Pancreas (tissue), 10 donors: ENCODE data around the gene AXDND1. TPM values are rescaled to one million over a fixed set of nuclear protein-coding genes. Genes with fewer than 3 reads are reported as not detected.

ENCODE experiments used
- ATAC-seq, 4 donors: fragments of 200-7000 bp; cut with Tn5 transposase; one replicate each; pipeline versions ENCODE4 v1.8.0 to v1.9.1; 2020; ENCODE audit warnings: mild to moderate bottlenecking in 4 of 4, moderate library complexity in 4 of 4
- DNase-seq, 6 donors: peaks; one replicate each; pipeline ENCODE4 v3.0.0-alpha.2; 2020
- FAIRE-seq: peaks from 2 replicates; lab custom pipeline; 2012; peaks lifted over from hg19 to GRCh38; lab: Jason Lieb, UNC
- H3K27ac ChIP-seq, 4 donors: fragments of 200-600 bp; sonication (generic); 1 replicate in 3 of 4; 2 replicates in 1 of 4; pipeline versions ENCODE4 v1.5.0 to v1.8.0; 2020
- H3K27me3 ChIP-seq, 4 donors: fragments of 200-600 bp; one replicate each; pipeline ENCODE4 v1.8.0; 2021
- H3K36me3 ChIP-seq, 3 donors: fragments of 200-600 bp; sonication (generic) in 1 of 3; one replicate each; pipeline versions ENCODE4 v1.5.0 to v1.8.0; 2020 to 2021
- H3K4me1 ChIP-seq, 3 donors: fragments of 200-600 bp; one replicate each; pipeline ENCODE4 v1.8.0; 2021
- H3K4me3 ChIP-seq, 4 donors: fragments of 200-600 bp; sonication (generic) in 2 of 4; one replicate each; pipeline versions ENCODE4 v1.5.0 to v1.8.0; 2020 to 2021
- H3K9me3 ChIP-seq, 4 donors: fragments of 200-600 bp; one replicate each; pipeline ENCODE4 v1.8.0; 2021
- WGBS, 2 donors: extraction: QIAGEN DNeasy Blood & Tissue Kit; methylation state at CpG; one replicate each; pipeline ENCODE4 v1.1.7; 2013; 5-methylcytosine and 5-hydroxymethylcytosine counted together
- intact Hi-C, 3 donors: fragments of 100-400 bp; cut with DNase I; formaldehyde crosslinking; loops; one replicate each; pipeline versions ENCODE4 v1.11.1 to v1.14.2; 2022
- polyA plus RNA-seq, 2 donors: library from polyadenylated mRNA; stranded (reverse); fragments of 200-250 nt; gene quantifications; one replicate each; pipeline ENCODE4 v1.2.3, GENCODE V29; 2013
- total RNA-seq, 6 donors: library from RNA; stranded (reverse); fragmentation: NEBNext Ultra II Directional in 4 of 6; extraction: Animal tissue kit (Norgen Biotek cat#: 25700) in 4 of 6; gene quantifications; one replicate each; pipeline versions ENCODE4 v1.2.1 to v1.2.4, GENCODE V29; 2021 to 2023
- TF ChIP-seq, protein P1 (sequence below), 4 donors: fragments of 200-600 bp; sonication (generic) in 3 of 4; IDR thresholded peaks; one replicate each; pipeline versions ENCODE4 v1.5.0 to v1.8.0; 2021; ENCODE audit warnings: antibody characterized with exemption in 4 of 4
- donor health status: healthy with polysubstance abuse.
- donor health status: DM: no; HTN: no; CAD: no; lungs with moderate emphysema.
- donor health status: DM: no; HTN: no; CAD: no.
- donor health status: control.
- donor health status: control.
- donor health status: Bipolar disorder and iron deficiency.
- donor health status: DM: yes; HTN: yes; CAD: no.
- donor health status: DM: no; HTN: no; CAD: no.
- donor health status: DM: no; HTN: no; CAD: no.
- donor health status: DM: yes; HTN: yes; CAD: no.

AXDND1 gene
- total and polyA plus RNA-seq, 8 donors: 0.09 to 0.45 (median 0.34) TPM; not detected in 2

DNA sequence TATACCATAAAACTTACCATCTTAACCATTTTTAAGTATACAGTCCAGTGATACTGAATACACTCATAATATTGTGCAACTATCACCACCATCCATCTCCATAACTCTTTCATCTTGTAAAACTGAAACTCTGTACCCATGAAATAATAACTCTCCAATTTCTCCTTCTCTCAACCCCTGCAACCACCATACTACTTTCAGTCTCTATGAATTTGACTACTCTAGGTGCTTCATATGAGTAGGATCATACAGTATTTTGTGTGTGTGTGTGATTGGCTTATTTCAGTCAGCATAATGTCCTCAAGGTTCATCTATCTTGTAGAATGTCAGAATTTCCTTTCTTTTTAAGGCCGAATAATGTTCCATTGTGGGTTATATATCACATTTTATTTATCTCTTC, 192.3 kb downstream of the AXDND1 start:
- Histone ChIP-seq H3K9me3 (no peaks in the 10 kb centered on the region), H3K4me3 (no peak overlapping the region), H3K36me3 (no peaks in the 10 kb centered on the region), H3K4me1 (no peaks in the 10 kb centered on the region), H3K27ac (no peak overlapping the region), H3K27me3 (no peaks in the 10 kb centered on the region)
- DNase-seq (no peak), FAIRE-seq (no peak), ATAC-seq (no peak)
- TF ChIP-seq, protein P1, sequence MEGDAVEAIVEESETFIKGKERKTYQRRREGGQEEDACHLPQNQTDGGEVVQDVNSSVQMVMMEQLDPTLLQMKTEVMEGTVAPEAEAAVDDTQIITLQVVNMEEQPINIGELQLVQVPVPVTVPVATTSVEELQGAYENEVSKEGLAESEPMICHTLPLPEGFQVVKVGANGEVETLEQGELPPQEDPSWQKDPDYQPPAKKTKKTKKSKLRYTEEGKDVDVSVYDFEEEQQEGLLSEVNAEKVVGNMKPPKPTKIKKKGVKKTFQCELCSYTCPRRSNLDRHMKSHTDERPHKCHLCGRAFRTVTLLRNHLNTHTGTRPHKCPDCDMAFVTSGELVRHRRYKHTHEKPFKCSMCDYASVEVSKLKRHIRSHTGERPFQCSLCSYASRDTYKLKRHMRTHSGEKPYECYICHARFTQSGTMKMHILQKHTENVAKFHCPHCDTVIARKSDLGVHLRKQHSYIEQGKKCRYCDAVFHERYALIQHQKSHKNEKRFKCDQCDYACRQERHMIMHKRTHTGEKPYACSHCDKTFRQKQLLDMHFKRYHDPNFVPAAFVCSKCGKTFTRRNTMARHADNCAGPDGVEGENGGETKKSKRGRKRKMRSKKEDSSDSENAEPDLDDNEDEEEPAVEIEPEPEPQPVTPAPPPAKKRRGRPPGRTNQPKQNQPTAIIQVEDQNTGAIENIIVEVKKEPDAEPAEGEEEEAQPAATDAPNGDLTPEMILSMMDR (IDR thresholded peaks at IDR 0.05): no peak
- intact Hi-C loops: no loop called here
- 75 to 80% methylated on average over 1 of the region's 1 CpG for WGBS, 2 donors

- ATAC-seq: peak in 1 of 4 donors; percentile 44
- intact Hi-C loops: no loop called here
- Histone ChIP-seq H3K4me1 (no peaks in the 10 kb centered on the region), H3K27ac (no peak within 1 kb of the TSS), H3K27me3 (peaks cover 0 to 19% (median 0%) of the 10 kb centered on the region in 4 donors), H3K4me3 (peak within 1 kb of the TSS in 1 of 4 donors; percentile 13), H3K36me3 (no peaks in the 10 kb centered on the region), H3K9me3 (no peaks in the 10 kb centered on the region)
- DNase-seq: peak in 1 of 6 donors; percentile 70
- WGBS, 2 donors: 6 to 7% methylated on average over 70 to 77 of the region's 77 CpGs
- TF ChIP-seq, protein P1 (IDR thresholded peaks at IDR 0.05): no peak
- FAIRE-seq: no peak
Observed at GRCh38 chr1:179575497-179576314, 209.9 kb downstream of the AXDND1 start, which contains the start of gene NPHS2. Gene NPHS2, minus strand, starts transcription at chr1:179575948. Its CDS starts 84 bp downstream, at chr1:179575864.

DNA sequence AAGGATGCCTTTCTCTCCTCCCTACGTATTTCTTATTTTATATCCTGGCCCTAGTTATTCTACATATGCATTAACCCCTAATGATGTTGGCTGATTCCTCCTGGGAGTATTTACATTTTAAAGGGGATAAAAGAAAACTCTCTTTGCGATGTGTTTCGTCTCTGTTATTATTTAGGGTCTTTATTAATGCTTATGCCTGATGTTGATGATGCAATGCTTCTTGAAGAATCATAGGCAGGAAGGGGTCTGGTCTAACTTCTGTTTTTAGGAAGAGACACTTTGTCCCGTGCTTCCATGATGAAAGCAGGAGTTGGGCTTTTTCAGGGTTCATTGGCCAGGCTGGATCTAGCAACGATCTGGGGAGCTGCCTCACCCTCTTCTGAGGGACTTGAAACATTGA, 210.7 kb downstream of the AXDND1 start:
- TF ChIP-seq, protein P1 (IDR thresholded peaks at IDR 0.05): no peak
- no peak for FAIRE-seq
- no peak for ATAC-seq
- Histone ChIP-seq H3K27me3 (peaks cover 0 to 23% (median 0%) of the 10 kb centered on the region in 4 donors), H3K9me3 (no peaks in the 10 kb centered on the region), H3K4me3 (no peak overlapping the region), H3K4me1 (no peaks in the 10 kb centered on the region), H3K27ac (no peak overlapping the region), H3K36me3 (no peaks in the 10 kb centered on the region)
- intact Hi-C loops: no loop called here
- DNase-seq: no peak
- WGBS, 2 donors: 47 to 48% methylated on average over 5 of the region's 5 CpGs

DNA sequence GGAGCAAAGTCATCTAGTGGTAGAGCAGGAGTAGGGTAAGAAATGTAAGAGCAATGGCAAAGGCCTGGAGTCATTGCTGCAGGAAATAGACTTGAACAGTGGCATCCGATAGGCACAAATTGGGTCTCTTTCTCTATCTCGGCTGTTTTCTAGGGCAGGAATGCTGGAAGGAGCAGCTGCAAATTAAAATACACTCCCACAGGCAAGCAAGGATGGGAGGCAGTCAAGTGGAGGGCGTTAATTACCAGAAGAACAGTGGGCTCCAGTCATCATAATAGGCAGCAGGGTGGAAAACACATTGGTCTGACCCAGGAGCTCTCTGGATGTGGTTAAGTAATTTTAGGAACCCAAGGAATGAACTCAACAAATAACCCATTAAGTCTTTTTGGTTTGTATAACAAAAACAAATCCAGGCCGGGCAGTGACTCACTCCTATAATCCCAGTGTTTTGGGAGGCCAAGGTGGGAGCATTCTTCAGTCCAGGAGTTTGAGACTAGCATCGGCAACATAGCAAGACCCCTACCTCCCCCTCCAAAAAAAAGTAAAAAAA, 218.1 kb downstream of the AXDND1 start:
- intact Hi-C loops: no loop called here
- Histone ChIP-seq H3K36me3 (no peaks in the 10 kb centered on the region), H3K4me1 (no peaks in the 10 kb centered on the region), H3K9me3 (no peaks in the 10 kb centered on the region), H3K27me3 (peaks cover 0 to 6% (median 0%) of the 10 kb centered on the region in 4 donors), H3K4me3 (no peak overlapping the region), H3K27ac (no peak overlapping the region)
- TF ChIP-seq, protein P1 (IDR thresholded peaks at IDR 0.05): no peak
- ATAC-seq (no peak), FAIRE-seq (no peak), DNase-seq (no peak)
- WGBS, 2 donors: 79 to 88% methylated on average over 5 of the region's 5 CpGs
